ENCODE data around the gene MOB3B.

DNA sequence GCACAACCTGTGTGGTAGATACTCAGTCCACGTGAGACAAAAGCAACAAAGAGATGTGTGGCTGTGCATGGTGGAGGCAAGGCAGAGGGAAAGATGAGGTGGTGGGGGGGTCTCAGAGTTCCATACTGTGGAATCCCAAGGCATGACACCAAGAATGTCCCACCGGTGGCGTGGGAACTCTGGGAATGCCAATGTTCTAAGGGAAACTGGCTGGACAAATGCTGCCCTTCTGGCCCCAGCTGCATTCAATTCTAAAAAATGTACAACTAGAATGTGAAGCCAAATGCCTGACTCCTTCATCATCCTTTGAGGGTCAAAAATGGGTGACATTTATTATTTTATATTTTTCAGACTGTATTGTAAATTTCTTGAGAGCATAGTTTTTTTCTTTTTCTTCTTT is 174.4 kb downstream of the MOB3B start:
- TF ChIP-seq CTCF (conservative IDR thresholded peaks at IDR 0.05; ENCODE audit: low read depth, low read length) (no peak), EZH2phosphoT487 (IDR thresholded peaks at IDR 0.05; ENCODE audit: borderline replicate concordance, low read length) (no peak), EZH2 (IDR thresholded peaks at IDR 0.05; ENCODE audit: low read length, unreplicated experiment) (no peak)

Data from PC-3 (cell line).